DND-41 (cell line): ENCODE results near the gene GSAP.

Experiments used
- ATAC-seq: fragments of 200-7000 bp; cut with Tn5 transposase; 3 replicates; pipeline ENCODE4 v1.9.1; 2021; ENCODE audit warnings: low read depth; ENCODE audit not compliant: insufficient read depth
- DNase-seq: peaks from one replicate; pipeline ENCODE4 v3.0.0-alpha.2; 2020
- H2AFZ ChIP-seq: 2 replicates; pipeline ENCODE4 v1.6.0; 2012; ENCODE audit warnings: low read depth, low read length
- H3K27ac ChIP-seq: 2 replicates; pipeline ENCODE4 v1.5.1; 2012; ENCODE audit warnings: low read length, inconsistent platforms
- H3K27me3 ChIP-seq: fragments of 200-600 bp; sonication (generic); 2 replicates; pipeline ENCODE4 v1.6.0; 2012; ENCODE audit warnings: low read length, mild to moderate bottlenecking, inconsistent platforms; ENCODE audit not compliant: insufficient read depth, poor library complexity
- H3K36me3 ChIP-seq: 2 replicates; pipeline ENCODE4 v1.5.1; 2012; ENCODE audit warnings: low read length, inconsistent platforms; ENCODE audit not compliant: insufficient read depth
- H3K4me1 ChIP-seq: 2 replicates; pipeline ENCODE4 v1.5.1; 2012; ENCODE audit warnings: mild to moderate bottlenecking, low read length; ENCODE audit not compliant: insufficient read depth
- H3K4me2 ChIP-seq: 2 replicates; pipeline ENCODE4 v1.6.0; 2012; ENCODE audit warnings: mild to moderate bottlenecking, moderate library complexity, low read length, inconsistent platforms; ENCODE audit not compliant: insufficient read depth
- H3K4me3 ChIP-seq, 2 experiments: fragments of 200-600 bp in 1 of 2; shearing (Covaris generic) in 1 of 2; 2 replicates each; pipeline ENCODE4 v1.5.1; 2012 to 2016; ENCODE audit warnings: inconsistent platforms in 2 of 2, low read length in 2 of 2, mild to moderate bottlenecking in 2 of 2, low read depth in 1 of 2, moderate library complexity in 1 of 2
- H3K79me2 ChIP-seq: 2 replicates; pipeline ENCODE4 v1.6.0; 2012; ENCODE audit warnings: low read length, inconsistent platforms; ENCODE audit not compliant: insufficient read depth
- H3K9ac ChIP-seq: 2 replicates; pipeline ENCODE4 v1.6.0; 2012; ENCODE audit warnings: low read depth, mild to moderate bottlenecking, inconsistent platforms, low read length, moderate library complexity
- H3K9me3 ChIP-seq: 2 replicates; pipeline ENCODE4 v1.5.1; 2012; ENCODE audit warnings: low read length, moderate library complexity, mild to moderate bottlenecking, inconsistent platforms; ENCODE audit not compliant: insufficient read depth, severe bottlenecking
- H4K20me1 ChIP-seq: 2 replicates; pipeline ENCODE4 v1.6.0; 2012; ENCODE audit warnings: low read length; ENCODE audit not compliant: insufficient read depth
- CTCF ChIP-seq: IDR thresholded peaks from 2 replicates; pipeline ENCODE4 v1.5.1; 2012; ENCODE audit warnings: borderline replicate concordance, low read length, moderate library complexity, mild to moderate bottlenecking; ENCODE audit not compliant: poor library complexity, severe bottlenecking; ENCODE audit errors: extremely low read depth
- EZH2 ChIP-seq: IDR thresholded peaks from 3 replicates; pipeline ENCODE4 v1.6.1; 2012; ENCODE audit warnings: borderline replicate concordance, low read depth, mild to moderate bottlenecking, moderate library complexity, low read length, inconsistent platforms; ENCODE audit not compliant: severe bottlenecking

GSAP gene

GRCh38 chr7:77426052-77426404 lies 9.9 kb upstream of the GSAP start:
- H3K27me3 ChIP-seq: no peaks in the 10 kb centered on the region
- H2AFZ ChIP-seq: no peak overlapping the region
- no peak overlapping the region for H3K4me3 ChIP-seq
- H3K27ac ChIP-seq: no peak overlapping the region
- H3K4me1 ChIP-seq: peaks cover 17% of the 10 kb centered on the region
- no peak overlapping the region for H3K4me2 ChIP-seq
- no peak overlapping the region for H3K9ac ChIP-seq
- no peaks in the 10 kb centered on the region for H4K20me1 ChIP-seq
- no peak for ATAC-seq
- H3K9me3 ChIP-seq: no peaks in the 10 kb centered on the region
- no peak for TF ChIP-seq EZH2
- TF ChIP-seq CTCF: no peak
- H3K79me2 ChIP-seq: no peaks in the 10 kb centered on the region
- no peaks in the 10 kb centered on the region for H3K36me3 ChIP-seq
- no peak for DNase-seq

- H3K4me3 ChIP-seq: no peak overlapping the region
- no peak overlapping the region for H3K4me2 ChIP-seq
- no peak overlapping the region for H3K27ac ChIP-seq
- no peaks in the 10 kb centered on the region for H3K79me2 ChIP-seq
- no peak overlapping the region for H2AFZ ChIP-seq
- TF ChIP-seq EZH2: no peak
- TF ChIP-seq CTCF: no peak
- H3K9me3 ChIP-seq: no peaks in the 10 kb centered on the region
- H4K20me1 ChIP-seq: no peaks in the 10 kb centered on the region
- no peaks in the 10 kb centered on the region for H3K36me3 ChIP-seq
- no peak overlapping the region for H3K9ac ChIP-seq
- DNase-seq: no peak
- peaks cover 17% of the 10 kb centered on the region for H3K4me1 ChIP-seq
- H3K27me3 ChIP-seq: no peaks in the 10 kb centered on the region
- ATAC-seq: no peak
Measured at GRCh38 chr7:77425101-77426051, 9.2 kb upstream of the GSAP start.

GRCh38 chr7:77422500-77422899 lies 6.4 kb upstream of the GSAP start:
- Histone ChIP-seq H3K4me2 (no peak overlapping the region), H3K36me3 (no peaks in the 10 kb centered on the region), H2AFZ (no peak overlapping the region), H4K20me1 (no peaks in the 10 kb centered on the region), H3K9ac (no peak overlapping the region), H3K4me3 (no peak overlapping the region), H3K79me2 (no peaks in the 10 kb centered on the region), H3K27me3 (no peaks in the 10 kb centered on the region), H3K9me3 (no peaks in the 10 kb centered on the region), H3K4me1 (peaks cover 3% of the 10 kb centered on the region; the same call in 1 of the 2 replicates), H3K27ac (no peak overlapping the region)
- no peak for ATAC-seq
- TF ChIP-seq EZH2: no peak
- no peak for TF ChIP-seq CTCF
- DNase-seq: no peak
